ENCODE results near the gene UQCRHL.
"Not testable (repeated sequence)": the region's sequence is repeated elsewhere in the genome, so short reads cannot be mapped to it uniquely, and the experiment has no call there.

GRCh38 chr1:15807549-15807948 lies at the start of gene UQCRHL:
- TF ChIP-seq POLR2A, CTCF (IDR thresholded peaks at IDR 0.05): not testable (repeated sequence)
